ENCODE results near the gene KCNV2.

GRCh38 chr9:2679011-2679410 lies 38.3 kb upstream of the KCNV2 start:
- TF ChIP-seq POLR2A (IDR thresholded peaks at IDR 0.05; ENCODE audit: low read depth, low read length) (no peak), POLR2AphosphoS5 (IDR thresholded peaks at IDR 0.05; ENCODE audit: low read depth, low read length) (no peak), TAF1 (IDR thresholded peaks at IDR 0.05; ENCODE audit: low read depth, low read length) (no peak), SPI1 (IDR thresholded peaks at IDR 0.05; ENCODE audit: low read depth, low read length) (no peak), POU2F2 (IDR thresholded peaks at IDR 0.05; ENCODE audit: low read depth, low read length) (no peak), PAX5 (IDR thresholded peaks at IDR 0.05; ENCODE audit: insufficient read depth, low read length, severe bottlenecking) (no peak)

Measured in GM12891 (cell line).